HepG2 (cell line): Measurements from ENCODE around the gene METAP1. TPM values are rescaled to one million over a fixed set of nuclear protein-coding genes. Genes with fewer than 3 reads are reported as not detected.

Experiments
- ASH2L ChIP-seq: fragments of 300-600, 200-600 bp; sonication (generic); IDR thresholded peaks from 2 replicates; pipeline ENCODE4 v1.7.0; 2017; ENCODE audit warnings: low read depth, mild to moderate bottlenecking, moderate library complexity, mixed read lengths, low read length; ENCODE audit not compliant: insufficient read length
- CBX1 ChIP-seq: IDR thresholded peaks from one replicate; pipeline ENCODE4 v1.6.1; 2016; ENCODE audit warnings: antibody characterized with exemption, low read depth
- DPF2 ChIP-seq: sonication (generic); formaldehyde crosslinking; IDR thresholded peaks from 2 replicates; pipeline ENCODE4 v1.4.0; 2020; ENCODE audit warnings: mild to moderate bottlenecking, low read depth, missing genetic modification reagents, borderline replicate concordance
- KLF6 ChIP-seq: IDR thresholded peaks from 2 replicates; pipeline ENCODE4 v1.8.0; 2016; ENCODE audit warnings: missing biosample characterization, missing genetic modification reagents
- NCOA1 ChIP-seq: sonication (generic); formaldehyde crosslinking; IDR thresholded peaks from 2 replicates; pipeline ENCODE4 v1.9.0; 2021; ENCODE audit warnings: missing genetic modification reagents
- NPAS2 ChIP-seq: sonication (generic); formaldehyde crosslinking; IDR thresholded peaks from 2 replicates; pipeline ENCODE4 v1.8.0; 2022; ENCODE audit warnings: mild to moderate bottlenecking, missing genetic modification reagents, borderline replicate concordance
- PHF21A ChIP-seq: sonication (generic); formaldehyde crosslinking; IDR thresholded peaks from 2 replicates; pipeline ENCODE4 v1.5.0; 2020; ENCODE audit warnings: mild to moderate bottlenecking, missing genetic modification reagents
- SMAD3 ChIP-seq: sonication (generic); formaldehyde crosslinking; IDR thresholded peaks from 2 replicates; pipeline ENCODE4 v1.4.0; 2020; ENCODE audit warnings: missing genetic modification reagents
- SMARCC2 ChIP-seq: fragments of 450-650 bp; IDR thresholded peaks from 2 replicates; pipeline ENCODE4 v1.6.1; 2017; ENCODE audit warnings: antibody characterized with exemption, mild to moderate bottlenecking
- ZBTB21 ChIP-seq: sonication (generic); formaldehyde crosslinking; IDR thresholded peaks from 2 replicates; pipeline ENCODE4 v1.4.0; 2020; ENCODE audit warnings: missing genetic modification reagents
- ZBTB38 ChIP-seq: sonication (generic); formaldehyde crosslinking; IDR thresholded peaks from 2 replicates; pipeline ENCODE4 v1.5.1; 2020; ENCODE audit warnings: mild to moderate bottlenecking, missing genetic modification reagents
- ZNF264 ChIP-seq: sonication (generic); formaldehyde crosslinking; IDR thresholded peaks from 2 replicates; pipeline ENCODE4 v1.4.0; 2020; ENCODE audit warnings: missing genetic modification reagents
- ZNF329 ChIP-seq: sonication (generic); formaldehyde crosslinking; IDR thresholded peaks from 2 replicates; pipeline ENCODE4 v1.9.0; 2021; ENCODE audit warnings: low read depth, mild to moderate bottlenecking, missing genetic modification reagents
- ZNF432 ChIP-seq: sonication (generic); formaldehyde crosslinking; IDR thresholded peaks from 2 replicates; pipeline ENCODE4 v1.5.0; 2020; ENCODE audit warnings: missing genetic modification reagents, mild to moderate bottlenecking, borderline replicate concordance
- ZNF740 ChIP-seq: sonication (generic); formaldehyde crosslinking; IDR thresholded peaks from 2 replicates; pipeline ENCODE4 v1.4.0; 2020; ENCODE audit warnings: missing genetic modification reagents
- ZZZ3 ChIP-seq: sonication (generic); formaldehyde crosslinking; IDR thresholded peaks from 2 replicates; pipeline ENCODE4 v1.4.0; 2020; ENCODE audit warnings: missing genetic modification reagents, mild to moderate bottlenecking, borderline replicate concordance
- polyA plus RNA-seq, 8 experiments: library from polyadenylated mRNA; depleted of rRNA in 3 of 8; stranded (reverse) in 7 of 8; unstranded in 1 of 8; fragments of >200 nt; fragmentation: Illumina TruSeq in 4 of 8; extraction: Trizol in 4 of 8; gene quantifications; 2 replicates each; pipeline versions ENCODE4 v1.2.1 to v1.2.3, GENCODE V29; 2011 to 2016; ENCODE audit warnings: low read depth in 4 of 8, missing spikeins in 1 of 8, mixed read lengths in 1 of 8; ENCODE audit not compliant: insufficient read depth in 1 of 8
- total RNA-seq, 5 experiments: library from RNA; depleted of rRNA; stranded (reverse); fragments of >200 nt; fragmentation: Illumina TruSeq; extraction: Trizol; gene quantifications; 2 replicates each; pipeline ENCODE4 v1.2.3, GENCODE V29; 2016; ENCODE audit warnings: low read depth in 1 of 5
- TF ChIP-seq, protein P1 (sequence below): sonication (generic); formaldehyde crosslinking; IDR thresholded peaks from 2 replicates; pipeline ENCODE4 v1.5.1; 2020; ENCODE audit warnings: mild to moderate bottlenecking, missing genetic modification reagents, borderline replicate concordance
- TF ChIP-seq, protein P2 (sequence below): sonication (generic); formaldehyde crosslinking; conservative IDR thresholded peaks from 2 replicates; pipeline ENCODE4 v1.4.0; 2020; ENCODE audit warnings: missing genetic modification reagents

The METAP1 gene
- total and polyA plus RNA-seq, 2 of the 13 experiments (the other 11 are each of a cell fraction or from before 2014, with no cell fraction given), result 44.9 to 53.5 TPM

- TF ChIP-seq ASH2L, result peak; percentile 76
- 0 out of 2 replicates have a peak, but pooled peaks have one; percentile 30 for TF ChIP-seq ZBTB38 (CRISPR knock-in tag)
- TF ChIP-seq, protein P1, sequence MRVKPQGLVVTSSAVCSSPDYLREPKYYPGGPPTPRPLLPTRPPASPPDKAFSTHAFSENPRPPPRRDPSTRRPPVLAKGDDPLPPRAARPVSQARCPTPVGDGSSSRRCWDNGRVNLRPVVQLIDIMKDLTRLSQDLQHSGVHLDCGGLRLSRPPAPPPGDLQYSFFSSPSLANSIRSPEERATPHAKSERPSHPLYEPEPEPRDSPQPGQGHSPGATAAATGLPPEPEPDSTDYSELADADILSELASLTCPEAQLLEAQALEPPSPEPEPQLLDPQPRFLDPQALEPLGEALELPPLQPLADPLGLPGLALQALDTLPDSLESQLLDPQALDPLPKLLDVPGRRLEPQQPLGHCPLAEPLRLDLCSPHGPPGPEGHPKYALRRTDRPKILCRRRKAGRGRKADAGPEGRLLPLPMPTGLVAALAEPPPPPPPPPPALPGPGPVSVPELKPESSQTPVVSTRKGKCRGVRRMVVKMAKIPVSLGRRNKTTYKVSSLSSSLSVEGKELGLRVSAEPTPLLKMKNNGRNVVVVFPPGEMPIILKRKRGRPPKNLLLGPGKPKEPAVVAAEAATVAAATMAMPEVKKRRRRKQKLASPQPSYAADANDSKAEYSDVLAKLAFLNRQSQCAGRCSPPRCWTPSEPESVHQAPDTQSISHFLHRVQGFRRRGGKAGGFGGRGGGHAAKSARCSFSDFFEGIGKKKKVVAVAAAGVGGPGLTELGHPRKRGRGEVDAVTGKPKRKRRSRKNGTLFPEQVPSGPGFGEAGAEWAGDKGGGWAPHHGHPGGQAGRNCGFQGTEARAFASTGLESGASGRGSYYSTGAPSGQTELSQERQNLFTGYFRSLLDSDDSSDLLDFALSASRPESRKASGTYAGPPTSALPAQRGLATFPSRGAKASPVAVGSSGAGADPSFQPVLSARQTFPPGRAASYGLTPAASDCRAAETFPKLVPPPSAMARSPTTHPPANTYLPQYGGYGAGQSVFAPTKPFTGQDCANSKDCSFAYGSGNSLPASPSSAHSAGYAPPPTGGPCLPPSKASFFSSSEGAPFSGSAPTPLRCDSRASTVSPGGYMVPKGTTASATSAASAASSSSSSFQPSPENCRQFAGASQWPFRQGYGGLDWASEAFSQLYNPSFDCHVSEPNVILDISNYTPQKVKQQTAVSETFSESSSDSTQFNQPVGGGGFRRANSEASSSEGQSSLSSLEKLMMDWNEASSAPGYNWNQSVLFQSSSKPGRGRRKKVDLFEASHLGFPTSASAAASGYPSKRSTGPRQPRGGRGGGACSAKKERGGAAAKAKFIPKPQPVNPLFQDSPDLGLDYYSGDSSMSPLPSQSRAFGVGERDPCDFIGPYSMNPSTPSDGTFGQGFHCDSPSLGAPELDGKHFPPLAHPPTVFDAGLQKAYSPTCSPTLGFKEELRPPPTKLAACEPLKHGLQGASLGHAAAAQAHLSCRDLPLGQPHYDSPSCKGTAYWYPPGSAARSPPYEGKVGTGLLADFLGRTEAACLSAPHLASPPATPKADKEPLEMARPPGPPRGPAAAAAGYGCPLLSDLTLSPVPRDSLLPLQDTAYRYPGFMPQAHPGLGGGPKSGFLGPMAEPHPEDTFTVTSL (CRISPR knock-in tag), result 0 out of 2 replicates have a peak, but pooled peaks have one; percentile 33
- TF ChIP-seq ZBTB21 (CRISPR knock-in tag), result no peak
- TF ChIP-seq DPF2 (CRISPR knock-in tag), result no peak
- TF ChIP-seq KLF6, result peak; percentile 69; the same call in 1 of the 2 replicates
- TF ChIP-seq CBX1, result no peak
- TF ChIP-seq ZNF432 (CRISPR knock-in tag), result peak; percentile 49; the same call in 1 of the 2 replicates
- no peak for TF ChIP-seq SMAD3 (CRISPR knock-in tag)
- peak; percentile 58; the same call in 1 of the 2 replicates for TF ChIP-seq PHF21A (CRISPR knock-in tag)
- no peak for TF ChIP-seq SMARCC2
- TF ChIP-seq ZNF740 (CRISPR knock-in tag), result peak; percentile 98
- 0 out of 2 replicates have a peak, but pooled peaks have one; percentile 5 for TF ChIP-seq NCOA1 (CRISPR knock-in tag)
- TF ChIP-seq ZZZ3, result 0 out of 2 replicates have a peak, but pooled peaks have one; percentile 74
- peak; percentile 11; the same call in 1 of the 2 replicates for TF ChIP-seq ZNF329 (CRISPR knock-in tag)
- no peak for TF ChIP-seq NPAS2 (CRISPR knock-in tag)
- TF ChIP-seq ZNF264 (CRISPR knock-in tag), result peak; percentile 76; the same call in 1 of the 2 replicates
- TF ChIP-seq, protein P2, sequence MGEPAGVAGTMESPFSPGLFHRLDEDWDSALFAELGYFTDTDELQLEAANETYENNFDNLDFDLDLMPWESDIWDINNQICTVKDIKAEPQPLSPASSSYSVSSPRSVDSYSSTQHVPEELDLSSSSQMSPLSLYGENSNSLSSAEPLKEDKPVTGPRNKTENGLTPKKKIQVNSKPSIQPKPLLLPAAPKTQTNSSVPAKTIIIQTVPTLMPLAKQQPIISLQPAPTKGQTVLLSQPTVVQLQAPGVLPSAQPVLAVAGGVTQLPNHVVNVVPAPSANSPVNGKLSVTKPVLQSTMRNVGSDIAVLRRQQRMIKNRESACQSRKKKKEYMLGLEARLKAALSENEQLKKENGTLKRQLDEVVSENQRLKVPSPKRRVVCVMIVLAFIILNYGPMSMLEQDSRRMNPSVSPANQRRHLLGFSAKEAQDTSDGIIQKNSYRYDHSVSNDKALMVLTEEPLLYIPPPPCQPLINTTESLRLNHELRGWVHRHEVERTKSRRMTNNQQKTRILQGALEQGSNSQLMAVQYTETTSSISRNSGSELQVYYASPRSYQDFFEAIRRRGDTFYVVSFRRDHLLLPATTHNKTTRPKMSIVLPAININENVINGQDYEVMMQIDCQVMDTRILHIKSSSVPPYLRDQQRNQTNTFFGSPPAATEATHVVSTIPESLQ (CRISPR knock-in tag), result 0 out of 2 replicates have a peak, but pooled peaks have one; percentile 70
Measured at GRCh38 chr4:99088481-99089365, 93.2 kb downstream of the METAP1 start, which contains the start of gene ADH5 (continued).
